SHP77 (cell line): ENCODE measurements around the gene CCL26.
"Not testable (repeated sequence)": the region's sequence is repeated elsewhere in the genome, so short reads cannot be mapped to it uniquely, and the experiment has no call there.

Source experiments
- DNase-seq, 2 experiments: peaks; one replicate each; lab custom pipeline; 2025; lab: John Stamatoyannopoulos, UW

The CCL26 gene

DNA sequence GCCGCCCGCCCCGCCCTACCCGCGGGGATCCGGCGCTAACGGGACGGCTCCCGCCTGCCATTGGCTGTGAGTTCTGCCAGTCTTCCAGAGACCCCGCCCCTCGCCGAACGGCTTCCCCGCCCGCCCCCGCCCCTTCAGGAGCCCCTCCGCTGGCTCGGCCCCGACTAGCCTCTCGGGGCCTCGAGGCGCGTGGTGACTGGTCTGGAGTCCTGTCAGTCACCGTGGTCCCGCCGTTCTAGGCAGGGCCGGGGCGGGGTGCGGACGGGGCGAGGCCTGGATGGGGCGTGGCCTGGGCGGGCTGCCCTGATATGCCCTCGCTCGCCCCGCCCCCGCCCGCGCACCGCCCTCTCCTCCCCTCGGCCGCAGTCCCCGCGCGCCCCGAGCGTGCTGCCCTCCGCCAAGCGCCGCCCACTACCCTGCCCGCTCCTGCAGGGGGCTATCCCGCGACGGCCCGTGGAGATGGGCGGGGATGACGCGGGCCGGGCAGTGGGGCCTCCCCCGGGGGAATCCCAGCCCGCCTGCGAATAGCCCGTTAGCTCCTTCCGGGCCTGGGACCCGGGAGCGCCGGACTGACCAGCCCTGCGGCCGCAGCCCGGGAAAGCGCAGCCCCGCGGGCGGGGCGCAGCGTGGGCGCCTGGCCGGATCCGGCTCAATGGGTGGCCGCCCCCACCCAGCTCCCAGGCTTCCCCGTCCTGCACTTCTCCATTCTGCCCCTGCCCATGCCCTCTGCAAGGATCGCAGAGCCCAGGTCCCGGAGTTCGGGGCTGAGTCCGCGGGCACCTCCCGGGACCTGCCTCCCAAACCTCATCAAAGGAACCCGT is 32.8 kb downstream of the CCL26 start:
- DNase-seq = peak; percentile 91 to 96

- no peak for DNase-seq
Measured at GRCh38 chr7:75738604-75738974, 33.4 kb downstream of the CCL26 start, which contains the start of gene HIP1. HIP1 (minus strand) TSS chr7:75738941; CDS start chr7:75738920, 21 bp downstream.

DNA sequence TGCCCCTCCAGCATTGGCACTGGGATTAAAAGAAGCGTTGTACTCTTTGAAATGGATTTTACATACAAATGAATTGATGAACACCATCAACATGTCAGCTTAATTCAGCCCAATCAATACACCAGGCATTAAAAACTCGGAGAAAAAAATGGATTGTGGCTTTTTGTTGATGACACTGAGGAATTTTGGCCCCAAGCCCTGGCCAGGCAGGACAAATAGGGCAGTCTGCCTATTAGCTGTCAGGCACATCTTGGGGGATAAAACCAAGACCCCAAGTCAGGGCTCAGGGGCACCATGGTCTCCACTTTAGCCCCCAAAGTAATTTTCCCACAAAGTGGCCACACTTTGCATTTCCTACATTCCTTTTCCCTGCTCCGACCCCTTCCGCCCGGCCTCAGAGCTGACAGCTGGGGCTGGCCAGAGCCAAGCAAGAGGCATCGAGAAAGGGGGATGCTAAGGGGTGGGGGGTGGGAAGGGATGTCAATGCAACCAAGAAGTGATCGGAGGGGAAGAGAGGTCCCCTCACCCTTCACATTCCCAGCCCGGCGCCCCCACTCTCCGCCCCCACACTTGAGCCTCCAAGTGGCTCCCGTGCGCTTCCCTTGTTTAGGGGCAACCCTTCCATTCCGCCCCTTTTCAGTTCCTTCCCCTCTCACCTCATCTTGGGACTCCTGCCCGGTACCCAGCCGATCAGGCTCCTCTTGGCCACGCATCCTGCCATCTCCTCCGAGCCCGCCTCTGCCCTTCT is 34.0 kb downstream of the CCL26 start:
- DNase-seq = no peak

DNA sequence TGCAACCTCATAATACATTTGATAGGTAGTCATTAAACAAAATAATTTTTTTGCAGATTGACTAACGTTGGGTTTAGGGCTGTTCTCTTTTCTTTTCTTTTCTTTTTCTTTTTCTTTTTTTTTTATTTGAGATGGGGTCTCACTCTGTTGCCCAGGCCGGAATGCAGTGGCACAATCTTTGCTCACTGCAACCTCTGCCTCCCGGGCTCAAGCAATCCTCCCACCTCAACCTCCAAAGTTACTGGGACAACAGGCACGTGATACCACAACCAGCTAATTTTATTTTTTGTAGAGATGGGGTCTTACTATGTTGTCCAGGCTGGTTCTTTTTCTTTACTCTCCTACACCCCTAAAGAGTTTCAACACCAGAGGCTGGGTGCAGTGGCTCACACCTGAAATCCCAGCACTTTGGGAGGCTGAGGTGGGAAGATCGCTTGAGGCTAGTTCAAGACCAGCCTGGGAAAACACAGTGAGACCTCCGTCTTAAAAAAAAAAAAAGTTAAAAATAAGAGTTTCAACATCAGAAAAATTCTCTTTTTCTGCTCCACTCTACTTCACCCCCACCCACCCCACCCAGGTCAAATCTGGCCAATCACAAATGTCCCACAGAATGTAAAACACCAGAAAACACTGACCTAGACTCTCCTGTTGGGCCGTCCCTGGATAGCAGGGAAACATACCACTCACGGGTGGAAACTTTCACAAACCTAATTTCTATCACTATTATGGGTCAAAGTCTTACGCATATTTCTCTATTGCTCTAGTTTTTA is 36.2 kb downstream of the CCL26 start:
- DNase-seq = no peak

- DNase-seq = no peak
Measured at GRCh38 chr7:75734586-75735458, 37.2 kb downstream of the CCL26 start.

GRCh38 chr7:75732764-75733630 is 39.0 kb downstream of the CCL26 start:
- DNase-seq = no peak

- no peak for DNase-seq
Measured at GRCh38 chr7:75732016-75732521, 39.9 kb downstream of the CCL26 start.

DNA sequence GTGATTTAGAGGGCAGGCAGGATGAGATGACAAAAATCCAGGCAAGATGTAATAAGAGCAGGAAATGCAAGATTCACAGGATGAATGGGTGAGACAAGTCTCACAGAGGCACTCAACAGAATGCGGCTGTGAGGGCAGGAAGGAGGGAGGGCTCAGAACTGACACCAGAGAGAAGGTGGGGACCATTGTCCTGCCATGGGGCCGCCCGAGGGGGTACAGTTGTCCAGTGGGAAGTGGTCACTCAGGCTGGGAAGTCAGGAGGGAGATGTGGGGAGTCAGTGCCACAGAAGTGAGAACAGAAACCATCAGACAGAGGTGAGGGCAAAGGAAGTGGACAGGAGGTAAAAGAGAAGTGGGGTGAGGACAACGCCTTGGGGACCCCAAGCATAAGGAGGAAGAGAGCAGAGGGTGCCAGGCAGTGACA is 42.1 kb downstream of the CCL26 start:
- DNase-seq = no peak

DNA sequence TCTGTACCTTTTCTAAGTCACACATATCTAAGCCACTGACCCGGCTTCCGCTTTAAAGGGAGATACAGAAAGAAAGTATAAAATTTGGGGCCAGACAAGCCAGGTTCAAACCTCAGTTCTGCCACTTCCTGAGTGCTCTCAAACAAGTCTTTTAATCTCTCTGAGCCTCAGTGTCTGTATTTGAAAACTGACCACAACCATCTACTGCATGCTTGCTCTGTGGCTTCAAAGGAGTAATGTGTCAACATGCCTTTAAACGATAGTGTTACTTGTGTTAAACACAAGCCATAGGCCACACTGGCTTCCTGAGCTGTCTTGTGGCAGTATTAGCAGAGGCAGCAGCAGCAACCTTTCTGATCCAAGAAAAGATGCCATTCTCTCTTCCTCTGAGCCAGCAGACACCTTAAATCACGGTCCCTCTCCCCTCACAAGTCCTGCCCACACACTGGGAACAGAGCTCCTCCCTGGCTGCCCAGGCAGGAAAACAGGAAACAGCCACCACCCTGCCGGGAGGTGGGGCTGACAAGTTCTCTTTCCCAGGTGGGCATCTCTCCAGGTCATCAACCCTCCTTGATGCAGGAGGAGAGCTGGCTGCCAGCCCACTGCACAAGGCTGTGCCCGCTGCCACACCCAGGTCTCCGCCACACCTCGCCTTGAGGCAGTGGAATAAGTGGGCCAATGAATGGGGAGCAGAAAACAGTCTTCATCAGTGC is 44.0 kb downstream of the CCL26 start:
- DNase-seq = no peak

- DNase-seq = not testable (repeated sequence)
Measured at GRCh38 chr7:75727351-75727750, 44.7 kb downstream of the CCL26 start.

DNA sequence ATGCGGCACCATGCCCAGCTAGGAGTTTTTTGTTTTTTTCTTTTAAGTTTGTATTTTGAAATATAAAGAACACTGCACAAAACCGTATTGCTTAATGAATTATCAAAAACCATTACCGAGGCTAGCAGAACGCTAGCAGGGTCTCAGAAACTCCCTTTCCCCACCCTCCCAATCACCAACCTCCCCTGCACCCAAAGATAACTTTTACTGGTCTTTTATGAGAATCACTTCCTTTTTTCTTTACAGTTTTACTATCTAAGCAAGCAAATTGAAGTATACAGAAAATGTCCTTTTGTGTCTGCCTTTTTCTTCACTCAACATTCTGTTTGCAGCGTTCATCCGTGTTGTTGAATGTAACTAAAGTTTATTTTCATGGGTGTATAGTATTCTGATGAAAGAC is 46.7 kb downstream of the CCL26 start:
- no peak for DNase-seq

DNA sequence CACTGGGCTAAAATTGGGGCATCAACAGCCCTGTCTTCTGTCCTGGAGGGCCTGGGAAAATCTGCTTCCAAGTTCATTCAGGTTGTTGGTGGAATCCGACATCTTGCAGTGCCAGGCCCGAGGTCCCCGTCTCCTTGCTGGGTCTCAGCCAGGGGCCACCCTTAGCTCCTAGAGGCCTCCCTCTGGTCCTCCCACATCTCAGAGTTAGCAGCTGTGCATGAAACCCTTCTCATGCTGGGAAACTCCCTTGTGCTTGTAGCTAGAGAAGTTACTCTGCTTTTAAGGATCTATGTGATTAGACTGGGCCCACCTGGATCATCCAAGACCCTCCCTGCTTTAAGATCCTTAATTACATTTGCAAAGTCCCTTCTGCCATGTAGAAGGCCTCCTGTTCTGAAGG is 48.6 kb downstream of the CCL26 start:
- no peak for DNase-seq

DNA sequence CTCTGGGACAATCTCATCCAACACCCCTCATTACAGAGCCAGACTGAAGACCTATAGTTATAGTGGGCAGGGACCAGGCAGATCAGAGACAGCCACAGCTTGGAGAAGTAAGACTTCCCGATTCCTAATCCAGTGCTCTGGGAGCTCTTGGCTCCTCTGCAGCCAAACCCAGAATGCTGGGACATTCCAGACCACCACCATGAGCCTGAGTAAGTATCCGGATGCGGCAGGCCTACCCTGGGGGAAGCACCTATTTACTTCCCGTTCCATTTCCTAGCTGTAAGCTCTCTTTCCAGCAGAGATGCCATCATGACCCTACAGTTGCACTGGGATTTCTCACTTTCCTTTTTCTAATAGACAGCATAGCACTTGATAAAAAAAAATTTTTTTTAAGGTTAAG is 49.6 kb downstream of the CCL26 start:
- no peak for DNase-seq

GRCh38 chr7:75721922-75722321 is 50.1 kb downstream of the CCL26 start:
- not testable (repeated sequence) for DNase-seq

DNA sequence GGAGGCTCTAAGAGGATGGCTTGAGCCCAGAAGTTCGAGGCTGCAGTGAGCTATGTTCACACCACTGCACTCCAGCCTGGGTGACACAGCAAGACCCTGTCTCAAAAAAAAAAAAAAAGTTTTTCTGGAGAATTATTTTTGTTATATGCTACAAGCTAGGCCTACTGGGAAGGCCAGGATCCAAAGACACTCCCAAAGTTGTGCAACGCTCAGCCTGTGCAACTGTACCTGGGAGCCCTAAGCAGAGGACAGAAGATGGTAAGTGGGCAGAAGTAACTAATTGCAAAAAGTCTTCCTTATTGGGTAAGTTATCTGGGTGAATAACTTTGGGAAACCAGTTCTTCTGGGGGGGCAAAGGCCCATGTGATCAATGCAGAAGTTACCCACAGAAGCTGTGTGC is 50.6 kb downstream of the CCL26 start:
- DNase-seq = no peak

DNA sequence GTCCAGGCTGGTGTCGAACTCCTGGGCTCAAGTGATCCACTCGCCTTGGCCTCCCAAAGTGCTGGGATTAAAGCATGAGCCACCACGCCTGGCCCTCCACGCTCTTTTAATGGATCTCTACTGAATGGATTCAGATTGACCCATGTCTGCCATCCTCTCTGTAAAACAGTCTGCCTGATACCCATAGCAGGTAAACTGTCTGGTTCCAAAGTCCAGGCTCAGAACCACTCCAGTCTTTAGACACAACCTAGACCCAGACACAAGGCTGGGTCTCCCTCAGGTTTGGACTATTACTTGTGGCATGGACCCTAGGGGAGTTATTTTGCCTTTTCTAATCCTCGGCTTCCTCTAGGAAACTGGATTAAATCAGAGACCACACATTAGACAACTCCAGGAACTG is 52.4 kb downstream of the CCL26 start:
- no peak for DNase-seq
